Colonic mucosa (tissue), 4 donors: ENCODE results near the gene PHF21A. TPM values are rescaled to one million over a fixed set of nuclear protein-coding genes. Genes with fewer than 3 reads are reported as not detected.
A peak's percentile ranks its signal among the peaks of the same experiment; 100 is the strongest.

Experiments used
- DNase-seq: peaks from one replicate; pipeline ENCODE4 v3.0.0-alpha.2; 2020
- H3K27ac ChIP-seq: fragments of 200-600 bp; one replicate; pipeline ENCODE4 v1.8.0; 2021
- H3K27me3 ChIP-seq: fragments of 200-600 bp; one replicate; pipeline ENCODE4 v1.8.0; 2021
- H3K36me3 ChIP-seq: fragments of 200-600 bp; one replicate; pipeline ENCODE4 v1.8.0; 2021
- H3K4me1 ChIP-seq: fragments of 200-600 bp; one replicate; pipeline ENCODE4 v1.8.0; 2021; ENCODE audit warnings: mild to moderate bottlenecking
- H3K4me3 ChIP-seq: fragments of 200-600 bp; one replicate; pipeline ENCODE4 v1.8.0; 2021
- H3K9ac ChIP-seq, 2 donors: one replicate each; pipeline ENCODE4 v1.7.0; 2013; ENCODE audit warnings: control low read depth in 2 of 2, low read depth in 2 of 2, low read length in 2 of 2
- H3K9me3 ChIP-seq: fragments of 200-600 bp; one replicate; pipeline ENCODE4 v1.8.0; 2021
- intact Hi-C: fragments of 100-400 bp; cut with DNase I; formaldehyde crosslinking; loops from one replicate; pipeline ENCODE4 v1.14.1; 2022
- total RNA-seq, 2 donors: library from RNA; stranded (reverse); fragmentation: NEBNext Ultra II Directional in 1 of 2; extraction: Animal tissue kit (Norgen Biotek cat#: 25700) in 1 of 2; gene quantifications; one replicate each; pipeline ENCODE4 v1.2.1, GENCODE V29; 2021
- TF ChIP-seq, protein P1 (sequence below): fragments of 200-600 bp; IDR thresholded peaks from one replicate; pipeline ENCODE4 v1.8.0; 2022; ENCODE audit warnings: antibody characterized with exemption, mild to moderate bottlenecking
- donor health status: healthy.
- donor health status: DM: no; HTN: no; CAD: no.
- donor health status: DM: no; HTN: no; CAD: no.

Gene PHF21A
- total RNA-seq, 2 donors from 2014 or later: 17.0 to 19.1 TPM

DNA sequence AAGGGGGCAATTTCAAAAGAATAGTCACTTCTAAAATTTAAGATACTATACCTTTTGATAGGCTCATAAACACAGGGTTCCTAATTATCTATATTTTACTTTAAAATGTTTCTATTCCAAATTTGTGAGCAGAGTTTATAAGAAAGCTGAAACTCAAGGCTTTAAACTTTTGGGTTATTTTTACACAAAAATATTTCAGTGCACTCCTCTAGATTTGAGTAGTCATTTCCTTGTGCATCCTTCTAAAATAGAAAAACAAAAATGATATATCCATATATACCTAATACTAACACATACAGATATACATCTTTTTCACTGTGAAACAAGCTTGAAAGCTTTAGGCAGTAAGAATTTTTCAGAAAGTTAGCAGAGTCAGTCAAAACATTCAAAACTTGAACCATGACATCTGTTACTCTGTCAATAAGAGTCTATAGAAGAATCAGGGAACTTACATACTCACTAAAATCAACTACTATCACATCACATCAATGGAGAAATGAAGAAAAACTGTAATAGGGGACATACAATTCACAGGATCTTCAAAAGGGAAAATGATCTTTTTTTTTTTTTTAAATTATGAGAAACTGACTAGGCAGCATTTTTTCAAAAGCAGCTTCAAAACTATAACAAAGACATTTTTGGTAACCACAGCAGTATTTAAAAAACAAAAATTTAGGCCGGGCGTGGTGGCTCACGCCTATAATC lies 5.1 kb downstream of the PHF21A start:
- no peak overlapping the region for H3K27ac ChIP-seq

DNA sequence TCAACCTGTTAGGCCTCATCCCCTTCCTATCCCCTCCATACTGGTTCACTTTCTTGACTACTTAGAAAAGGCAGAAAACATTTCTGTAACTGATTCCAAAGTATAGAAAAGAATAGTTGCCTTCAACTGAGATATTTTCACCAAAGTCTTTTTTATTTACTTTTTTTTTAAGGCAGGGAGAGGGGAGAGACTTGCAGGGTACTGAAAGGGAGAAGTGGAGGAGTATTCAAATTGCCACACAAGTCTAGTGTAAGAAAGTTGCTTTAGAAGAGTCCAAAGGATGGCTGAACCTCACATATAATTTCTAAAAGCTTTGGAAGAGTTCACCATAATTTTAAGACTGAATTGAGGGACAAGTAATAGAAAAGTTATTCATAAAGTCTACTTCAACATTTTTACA lies 6.3 kb downstream of the PHF21A start:
- no peaks in the 10 kb centered on the region for H3K27me3 ChIP-seq
- H3K9me3 ChIP-seq: no peaks in the 10 kb centered on the region
- H3K4me3 ChIP-seq: no peak overlapping the region
- H3K9ac ChIP-seq: no peak overlapping the region
- TF ChIP-seq, protein P1, sequence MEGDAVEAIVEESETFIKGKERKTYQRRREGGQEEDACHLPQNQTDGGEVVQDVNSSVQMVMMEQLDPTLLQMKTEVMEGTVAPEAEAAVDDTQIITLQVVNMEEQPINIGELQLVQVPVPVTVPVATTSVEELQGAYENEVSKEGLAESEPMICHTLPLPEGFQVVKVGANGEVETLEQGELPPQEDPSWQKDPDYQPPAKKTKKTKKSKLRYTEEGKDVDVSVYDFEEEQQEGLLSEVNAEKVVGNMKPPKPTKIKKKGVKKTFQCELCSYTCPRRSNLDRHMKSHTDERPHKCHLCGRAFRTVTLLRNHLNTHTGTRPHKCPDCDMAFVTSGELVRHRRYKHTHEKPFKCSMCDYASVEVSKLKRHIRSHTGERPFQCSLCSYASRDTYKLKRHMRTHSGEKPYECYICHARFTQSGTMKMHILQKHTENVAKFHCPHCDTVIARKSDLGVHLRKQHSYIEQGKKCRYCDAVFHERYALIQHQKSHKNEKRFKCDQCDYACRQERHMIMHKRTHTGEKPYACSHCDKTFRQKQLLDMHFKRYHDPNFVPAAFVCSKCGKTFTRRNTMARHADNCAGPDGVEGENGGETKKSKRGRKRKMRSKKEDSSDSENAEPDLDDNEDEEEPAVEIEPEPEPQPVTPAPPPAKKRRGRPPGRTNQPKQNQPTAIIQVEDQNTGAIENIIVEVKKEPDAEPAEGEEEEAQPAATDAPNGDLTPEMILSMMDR: no peak
- H3K27ac ChIP-seq: no peak overlapping the region
- no peaks in the 10 kb centered on the region for H3K4me1 ChIP-seq
- intact Hi-C loops: no loop called here
- no peaks in the 10 kb centered on the region for H3K36me3 ChIP-seq
- no peak for DNase-seq

More for the DNA sequence above, 5.1 kb downstream of the PHF21A start:
- Histone ChIP-seq H3K4me1 (no peaks in the 10 kb centered on the region), H3K9ac (no peak overlapping the region), H3K36me3 (no peaks in the 10 kb centered on the region), H3K9me3 (no peaks in the 10 kb centered on the region), H3K4me3 (no peak overlapping the region), H3K27me3 (no peaks in the 10 kb centered on the region)
- intact Hi-C loops: no loop called here
- no peak for DNase-seq
- TF ChIP-seq, protein P1: no peak

DNA sequence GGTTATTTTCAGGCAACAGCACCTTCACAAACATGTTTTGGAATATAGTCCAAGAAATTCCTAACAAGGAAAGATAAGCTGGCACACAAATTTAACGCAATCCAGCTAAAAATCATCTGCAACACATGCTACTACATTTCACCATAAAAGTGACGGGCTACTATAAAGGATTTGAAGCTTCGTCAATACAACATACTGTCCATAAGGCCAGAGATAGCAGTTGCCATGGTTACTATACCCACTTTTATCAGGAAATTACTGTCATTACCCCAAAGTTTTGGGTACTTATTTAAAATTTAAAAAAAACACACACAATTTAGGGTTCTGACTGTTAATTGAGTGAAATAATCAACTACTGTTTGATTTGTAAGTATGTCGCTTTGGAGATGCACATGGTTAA lies 6.9 kb downstream of the PHF21A start:
- H3K36me3 ChIP-seq: no peaks in the 10 kb centered on the region
- H3K4me1 ChIP-seq: no peaks in the 10 kb centered on the region
- TF ChIP-seq, protein P1: no peak

DNA sequence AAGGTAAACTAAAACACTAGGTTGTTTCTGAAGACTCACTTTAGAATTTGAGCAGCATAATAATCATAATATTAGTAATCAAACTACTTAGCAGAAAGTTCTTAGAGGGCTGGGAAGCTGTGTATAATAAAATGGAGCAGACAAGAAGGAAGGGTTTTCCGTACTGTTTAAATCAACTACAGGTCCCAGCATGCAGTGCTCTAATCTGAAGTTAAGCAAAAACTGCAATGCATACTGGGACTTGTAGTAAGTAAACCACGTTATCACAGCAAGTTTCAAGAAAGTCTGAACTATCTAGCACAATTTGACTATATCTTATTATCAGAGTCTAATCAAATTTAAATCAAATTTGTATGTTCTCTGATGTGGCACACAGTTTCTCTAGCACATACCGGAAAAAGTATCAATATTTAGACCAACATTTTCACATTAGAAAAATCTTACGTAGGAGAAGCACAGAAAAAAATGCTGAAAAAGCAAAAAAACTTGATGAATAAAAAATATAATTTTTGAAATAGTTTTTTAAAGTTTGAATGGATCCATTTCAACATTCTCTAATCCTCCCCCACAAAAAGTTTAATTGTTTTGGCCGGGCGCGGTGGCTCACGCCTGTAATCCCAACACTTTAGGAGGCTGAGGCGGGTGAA lies 8.2 kb downstream of the PHF21A start:
- no peaks in the 10 kb centered on the region for H3K27me3 ChIP-seq
- peak; percentile 39 for DNase-seq
- no peaks in the 10 kb centered on the region for H3K4me1 ChIP-seq
- intact Hi-C loops: no loop called here
- H3K9ac ChIP-seq: no peak overlapping the region
- no peaks in the 10 kb centered on the region for H3K36me3 ChIP-seq
- H3K4me3 ChIP-seq: no peak overlapping the region
- no peaks in the 10 kb centered on the region for H3K9me3 ChIP-seq
- TF ChIP-seq, protein P1: no peak
- no peak overlapping the region for H3K27ac ChIP-seq

More for the DNA sequence above, 6.9 kb downstream of the PHF21A start:
- no peaks in the 10 kb centered on the region for H3K27me3 ChIP-seq
- DNase-seq: no peak
- no peak overlapping the region for H3K4me3 ChIP-seq
- H3K27ac ChIP-seq: no peak overlapping the region
- H3K9me3 ChIP-seq: no peaks in the 10 kb centered on the region
- no peak overlapping the region for H3K9ac ChIP-seq
- intact Hi-C loops: no loop called here

DNA sequence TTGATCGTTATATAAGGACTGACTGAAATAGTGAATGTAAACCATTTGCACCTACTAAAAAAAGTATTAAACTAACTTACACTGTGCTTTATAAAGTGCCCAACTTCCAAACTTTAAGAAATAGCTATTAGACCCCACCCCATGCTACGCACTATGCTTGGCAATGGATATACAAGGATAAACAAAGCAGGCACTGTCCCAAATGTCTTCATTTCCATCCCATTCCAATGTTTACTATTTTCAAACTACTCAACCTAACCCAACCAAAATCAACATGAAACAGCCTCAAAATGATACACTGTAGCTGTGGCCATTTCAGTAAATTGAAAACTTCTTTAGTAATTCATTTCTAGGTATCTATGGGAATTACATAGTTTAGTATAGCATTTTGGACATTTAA lies 12.5 kb downstream of the PHF21A start:
- no peaks in the 10 kb centered on the region for H3K27me3 ChIP-seq
- no peak overlapping the region for H3K9ac ChIP-seq
- TF ChIP-seq, protein P1: no peak
- no peak for DNase-seq
- H3K4me3 ChIP-seq: no peak overlapping the region
- H3K4me1 ChIP-seq: no peaks in the 10 kb centered on the region
- no peak overlapping the region for H3K27ac ChIP-seq
- H3K36me3 ChIP-seq: no peaks in the 10 kb centered on the region
- intact Hi-C loops: no loop called here
- H3K9me3 ChIP-seq: no peaks in the 10 kb centered on the region
